ENCODE results near the gene SSBP4. TPM values are rescaled to one million over a fixed set of nuclear protein-coding genes. Genes with fewer than 3 reads are reported as not detected.

SSBP4 gene
- total and polyA plus RNA-seq, 9 of the 15 experiments (the other 6 are each of a cell fraction or from before 2014, with no cell fraction given) = 1.1 to 189 (median 39.0) TPM

- TF ChIP-seq, protein P1, sequence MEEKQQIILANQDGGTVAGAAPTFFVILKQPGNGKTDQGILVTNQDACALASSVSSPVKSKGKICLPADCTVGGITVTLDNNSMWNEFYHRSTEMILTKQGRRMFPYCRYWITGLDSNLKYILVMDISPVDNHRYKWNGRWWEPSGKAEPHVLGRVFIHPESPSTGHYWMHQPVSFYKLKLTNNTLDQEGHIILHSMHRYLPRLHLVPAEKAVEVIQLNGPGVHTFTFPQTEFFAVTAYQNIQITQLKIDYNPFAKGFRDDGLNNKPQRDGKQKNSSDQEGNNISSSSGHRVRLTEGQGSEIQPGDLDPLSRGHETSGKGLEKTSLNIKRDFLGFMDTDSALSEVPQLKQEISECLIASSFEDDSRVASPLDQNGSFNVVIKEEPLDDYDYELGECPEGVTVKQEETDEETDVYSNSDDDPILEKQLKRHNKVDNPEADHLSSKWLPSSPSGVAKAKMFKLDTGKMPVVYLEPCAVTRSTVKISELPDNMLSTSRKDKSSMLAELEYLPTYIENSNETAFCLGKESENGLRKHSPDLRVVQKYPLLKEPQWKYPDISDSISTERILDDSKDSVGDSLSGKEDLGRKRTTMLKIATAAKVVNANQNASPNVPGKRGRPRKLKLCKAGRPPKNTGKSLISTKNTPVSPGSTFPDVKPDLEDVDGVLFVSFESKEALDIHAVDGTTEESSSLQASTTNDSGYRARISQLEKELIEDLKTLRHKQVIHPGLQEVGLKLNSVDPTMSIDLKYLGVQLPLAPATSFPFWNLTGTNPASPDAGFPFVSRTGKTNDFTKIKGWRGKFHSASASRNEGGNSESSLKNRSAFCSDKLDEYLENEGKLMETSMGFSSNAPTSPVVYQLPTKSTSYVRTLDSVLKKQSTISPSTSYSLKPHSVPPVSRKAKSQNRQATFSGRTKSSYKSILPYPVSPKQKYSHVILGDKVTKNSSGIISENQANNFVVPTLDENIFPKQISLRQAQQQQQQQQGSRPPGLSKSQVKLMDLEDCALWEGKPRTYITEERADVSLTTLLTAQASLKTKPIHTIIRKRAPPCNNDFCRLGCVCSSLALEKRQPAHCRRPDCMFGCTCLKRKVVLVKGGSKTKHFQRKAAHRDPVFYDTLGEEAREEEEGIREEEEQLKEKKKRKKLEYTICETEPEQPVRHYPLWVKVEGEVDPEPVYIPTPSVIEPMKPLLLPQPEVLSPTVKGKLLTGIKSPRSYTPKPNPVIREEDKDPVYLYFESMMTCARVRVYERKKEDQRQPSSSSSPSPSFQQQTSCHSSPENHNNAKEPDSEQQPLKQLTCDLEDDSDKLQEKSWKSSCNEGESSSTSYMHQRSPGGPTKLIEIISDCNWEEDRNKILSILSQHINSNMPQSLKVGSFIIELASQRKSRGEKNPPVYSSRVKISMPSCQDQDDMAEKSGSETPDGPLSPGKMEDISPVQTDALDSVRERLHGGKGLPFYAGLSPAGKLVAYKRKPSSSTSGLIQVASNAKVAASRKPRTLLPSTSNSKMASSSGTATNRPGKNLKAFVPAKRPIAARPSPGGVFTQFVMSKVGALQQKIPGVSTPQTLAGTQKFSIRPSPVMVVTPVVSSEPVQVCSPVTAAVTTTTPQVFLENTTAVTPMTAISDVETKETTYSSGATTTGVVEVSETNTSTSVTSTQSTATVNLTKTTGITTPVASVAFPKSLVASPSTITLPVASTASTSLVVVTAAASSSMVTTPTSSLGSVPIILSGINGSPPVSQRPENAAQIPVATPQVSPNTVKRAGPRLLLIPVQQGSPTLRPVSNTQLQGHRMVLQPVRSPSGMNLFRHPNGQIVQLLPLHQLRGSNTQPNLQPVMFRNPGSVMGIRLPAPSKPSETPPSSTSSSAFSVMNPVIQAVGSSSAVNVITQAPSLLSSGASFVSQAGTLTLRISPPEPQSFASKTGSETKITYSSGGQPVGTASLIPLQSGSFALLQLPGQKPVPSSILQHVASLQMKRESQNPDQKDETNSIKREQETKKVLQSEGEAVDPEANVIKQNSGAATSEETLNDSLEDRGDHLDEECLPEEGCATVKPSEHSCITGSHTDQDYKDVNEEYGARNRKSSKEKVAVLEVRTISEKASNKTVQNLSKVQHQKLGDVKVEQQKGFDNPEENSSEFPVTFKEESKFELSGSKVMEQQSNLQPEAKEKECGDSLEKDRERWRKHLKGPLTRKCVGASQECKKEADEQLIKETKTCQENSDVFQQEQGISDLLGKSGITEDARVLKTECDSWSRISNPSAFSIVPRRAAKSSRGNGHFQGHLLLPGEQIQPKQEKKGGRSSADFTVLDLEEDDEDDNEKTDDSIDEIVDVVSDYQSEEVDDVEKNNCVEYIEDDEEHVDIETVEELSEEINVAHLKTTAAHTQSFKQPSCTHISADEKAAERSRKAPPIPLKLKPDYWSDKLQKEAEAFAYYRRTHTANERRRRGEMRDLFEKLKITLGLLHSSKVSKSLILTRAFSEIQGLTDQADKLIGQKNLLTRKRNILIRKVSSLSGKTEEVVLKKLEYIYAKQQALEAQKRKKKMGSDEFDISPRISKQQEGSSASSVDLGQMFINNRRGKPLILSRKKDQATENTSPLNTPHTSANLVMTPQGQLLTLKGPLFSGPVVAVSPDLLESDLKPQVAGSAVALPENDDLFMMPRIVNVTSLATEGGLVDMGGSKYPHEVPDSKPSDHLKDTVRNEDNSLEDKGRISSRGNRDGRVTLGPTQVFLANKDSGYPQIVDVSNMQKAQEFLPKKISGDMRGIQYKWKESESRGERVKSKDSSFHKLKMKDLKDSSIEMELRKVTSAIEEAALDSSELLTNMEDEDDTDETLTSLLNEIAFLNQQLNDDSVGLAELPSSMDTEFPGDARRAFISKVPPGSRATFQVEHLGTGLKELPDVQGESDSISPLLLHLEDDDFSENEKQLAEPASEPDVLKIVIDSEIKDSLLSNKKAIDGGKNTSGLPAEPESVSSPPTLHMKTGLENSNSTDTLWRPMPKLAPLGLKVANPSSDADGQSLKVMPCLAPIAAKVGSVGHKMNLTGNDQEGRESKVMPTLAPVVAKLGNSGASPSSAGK (IDR thresholded peaks at IDR 0.05) = no peak
- TF ChIP-seq SMC3 (conservative IDR thresholded peaks at IDR 0.05; ENCODE audit: insufficient read depth, low read depth, low read length) = peak; percentile 91
- no peak for TF ChIP-seq MAFK (IDR thresholded peaks at IDR 0.05; ENCODE audit: low read length)
- no peak for TF ChIP-seq KAT7 (CRISPR knock-in tag; IDR thresholded peaks at IDR 0.05; ENCODE audit: borderline replicate concordance)
- TF ChIP-seq HCFC1 (IDR thresholded peaks at IDR 0.05; ENCODE audit: low read depth, low read length) = 0 out of 2 replicates have a peak, but pooled peaks have one; percentile 35
- no peak for TF ChIP-seq ZNF274 (IDR thresholded peaks at IDR 0.05; ENCODE audit: borderline replicate concordance, low read depth, low read length)
- TF ChIP-seq KLF16 (IDR thresholded peaks at IDR 0.05) = 0 out of 2 replicates have a peak, but pooled peaks have one; percentile 42
- no peak for TF ChIP-seq NCOA6 (IDR thresholded peaks at IDR 0.05)
- peak; percentile 34; the same call in 1 of the 2 replicates for TF ChIP-seq CREM (IDR thresholded peaks at IDR 0.05; ENCODE audit: low read depth)
- no peak for TF ChIP-seq ZNF655 (CRISPR knock-in tag; IDR thresholded peaks at IDR 0.05)
- TF ChIP-seq FOXA1 (IDR thresholded peaks at IDR 0.05; ENCODE audit: borderline replicate concordance) = no peak
- TF ChIP-seq, protein P2, sequence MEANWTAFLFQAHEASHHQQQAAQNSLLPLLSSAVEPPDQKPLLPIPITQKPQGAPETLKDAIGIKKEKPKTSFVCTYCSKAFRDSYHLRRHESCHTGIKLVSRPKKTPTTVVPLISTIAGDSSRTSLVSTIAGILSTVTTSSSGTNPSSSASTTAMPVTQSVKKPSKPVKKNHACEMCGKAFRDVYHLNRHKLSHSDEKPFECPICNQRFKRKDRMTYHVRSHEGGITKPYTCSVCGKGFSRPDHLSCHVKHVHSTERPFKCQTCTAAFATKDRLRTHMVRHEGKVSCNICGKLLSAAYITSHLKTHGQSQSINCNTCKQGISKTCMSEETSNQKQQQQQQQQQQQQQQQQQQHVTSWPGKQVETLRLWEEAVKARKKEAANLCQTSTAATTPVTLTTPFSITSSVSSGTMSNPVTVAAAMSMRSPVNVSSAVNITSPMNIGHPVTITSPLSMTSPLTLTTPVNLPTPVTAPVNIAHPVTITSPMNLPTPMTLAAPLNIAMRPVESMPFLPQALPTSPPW (CRISPR knock-in tag; IDR thresholded peaks at IDR 0.05) = peak; percentile 62
- no peak for TF ChIP-seq SOX6 (IDR thresholded peaks at IDR 0.05)
Observed at GRCh38 chr19:18450931-18451836, 32.0 kb downstream of the SSBP4 start (continued).

Measured in K562 (cell line).